Heart left ventricle (tissue), 13 donors: Measurements from ENCODE around the gene FSTL5.

Experiments used
- CTCF ChIP-seq, 12 donors: fragments of 200-600 bp; sonication (generic) in 4 of 12; IDR thresholded peaks; one replicate each; pipeline versions ENCODE4 v1.5.0 to v1.8.0; 2018 to 2022; ENCODE audit warnings: antibody characterized with exemption in 12 of 12, mild to moderate bottlenecking in 5 of 12
- POLR2A ChIP-seq, 2 donors: fragments of 450-650 bp; IDR thresholded peaks; one replicate each; pipeline ENCODE4 v1.6.1; 2017; ENCODE audit warnings: antibody characterized with exemption in 2 of 2, mild to moderate bottlenecking in 2 of 2, moderate library complexity in 2 of 2
- donor health status: ischemic (EF 13 %, LVEDD 7.1; RV severe dilation, severe dysfunction).
- donor health status: DM: no; HTN: yes; CAD: no.
- donor health status: DM: no; HTN: no; CAD: no.
- donor health status: ischemic (EF 25% LVEDD 6.9; RV normal size, moderate dysfunction).
- donor health status: ischemic (EF 25% LVEDD 5.7; RV mildly dilated, moderate dysfunction).
- donor health status: ischemic (EF 35%, LVEDD 5.7; RV mildly dilated, moderate dysfunction).
- donor health status: nonischemic (EF 11% LVEDD 7.7; RV severe dilation, severe dysfunction).
- donor health status: DM: yes; HTN: yes; CAD: no.
- donor health status: PGD.
- donor health status: ischemic (EF 29% LVEDD 5.4; RV normal size, mild dysfunction).
- donor health status: nonischemic (EF 23%, LVEDD 6.1; RV moderate dilation, normal function).

DNA sequence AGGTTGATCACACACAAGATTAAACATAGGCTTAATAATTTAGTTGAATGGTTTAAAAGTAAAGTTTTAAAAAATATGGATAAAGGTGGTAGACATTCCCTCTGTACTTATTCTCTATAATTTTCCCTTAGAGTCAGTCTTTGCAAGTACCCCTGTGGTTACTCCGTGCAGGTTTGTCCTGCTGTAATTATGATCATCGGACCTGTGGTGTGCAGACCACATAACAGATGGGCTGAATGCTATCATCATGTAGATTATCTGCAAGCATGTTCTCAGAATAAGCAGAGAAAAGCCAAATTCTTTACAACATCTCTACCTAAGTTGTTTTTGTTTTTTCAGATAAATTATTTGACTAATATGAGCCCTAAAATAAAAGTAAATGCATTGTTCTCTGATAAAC is 146.8 kb downstream of the FSTL5 start:
- TF ChIP-seq CTCF (IDR thresholded peaks at IDR 0.05) (no peak), POLR2A (IDR thresholded peaks at IDR 0.05) (no peak)
